ENCODE results near the gene MAPK14. TPM values are rescaled to one million over a fixed set of nuclear protein-coding genes. Genes with fewer than 3 reads are reported as not detected.

MAPK14 gene
- total and polyA plus RNA-seq, 2 donors (not counting 1 experiment from before 2014, with no cell fraction given): 55.9 to 57.8 TPM

DNA sequence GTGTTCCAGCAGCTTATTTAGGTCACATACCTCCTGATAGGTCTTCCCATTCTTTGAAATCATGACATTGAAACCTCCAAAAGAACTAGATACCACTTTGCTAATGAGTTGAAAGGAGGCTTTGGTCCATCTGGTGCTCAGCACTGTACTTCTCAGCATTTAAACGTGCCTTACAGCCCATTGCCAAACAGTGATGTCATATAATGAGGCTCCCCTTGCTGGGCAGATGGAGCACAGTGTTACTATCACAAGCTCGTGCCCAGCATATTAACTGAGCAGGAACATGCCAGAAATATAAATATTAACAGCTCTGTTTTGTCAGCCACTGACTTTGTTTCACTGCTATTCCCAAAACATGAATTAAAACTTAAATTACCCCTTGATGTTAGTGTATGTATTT is 77.2 kb downstream of the MAPK14 start:
- Histone ChIP-seq H3K36me3 (ENCODE audit: control insufficient read depth, insufficient read depth, low read length) (peaks cover 12% of the 10 kb centered on the region), H3K79me2 (ENCODE audit: control insufficient read depth, insufficient read depth, low read length) (no peaks in the 10 kb centered on the region), H3K4me3 (replicated peaks in 1 of 4; ENCODE audit: control extremely low read depth in 1 of 4, insufficient read depth in 1 of 4, low read depth in 3 of 4, low read length in 4 of 4) (no peak overlapping the region), H4K20me1 (ENCODE audit: control insufficient read depth, extremely low read depth, insufficient read depth, low read length) (no peaks in the 10 kb centered on the region), H3K27ac (ENCODE audit: insufficient read depth, low read length) (no peak overlapping the region), H3K4me1 (ENCODE audit: control insufficient read depth, extremely low read depth, insufficient read depth, low read length) (no peaks in the 10 kb centered on the region), H3K4me2 (ENCODE audit: extremely low read depth, insufficient read depth, low read length) (no peak overlapping the region), H3K9ac (ENCODE audit: insufficient read depth, low read length) (no peak overlapping the region), H2AFZ (ENCODE audit: low read length) (no peak overlapping the region), H3K9me3 (ENCODE audit: control insufficient read depth, insufficient read depth, low read depth, low read length) (no peaks in the 10 kb centered on the region), H3K27me3 (ENCODE audit: control insufficient read depth, insufficient read depth, low read length) (no peaks in the 10 kb centered on the region)
- TF ChIP-seq, protein P1, sequence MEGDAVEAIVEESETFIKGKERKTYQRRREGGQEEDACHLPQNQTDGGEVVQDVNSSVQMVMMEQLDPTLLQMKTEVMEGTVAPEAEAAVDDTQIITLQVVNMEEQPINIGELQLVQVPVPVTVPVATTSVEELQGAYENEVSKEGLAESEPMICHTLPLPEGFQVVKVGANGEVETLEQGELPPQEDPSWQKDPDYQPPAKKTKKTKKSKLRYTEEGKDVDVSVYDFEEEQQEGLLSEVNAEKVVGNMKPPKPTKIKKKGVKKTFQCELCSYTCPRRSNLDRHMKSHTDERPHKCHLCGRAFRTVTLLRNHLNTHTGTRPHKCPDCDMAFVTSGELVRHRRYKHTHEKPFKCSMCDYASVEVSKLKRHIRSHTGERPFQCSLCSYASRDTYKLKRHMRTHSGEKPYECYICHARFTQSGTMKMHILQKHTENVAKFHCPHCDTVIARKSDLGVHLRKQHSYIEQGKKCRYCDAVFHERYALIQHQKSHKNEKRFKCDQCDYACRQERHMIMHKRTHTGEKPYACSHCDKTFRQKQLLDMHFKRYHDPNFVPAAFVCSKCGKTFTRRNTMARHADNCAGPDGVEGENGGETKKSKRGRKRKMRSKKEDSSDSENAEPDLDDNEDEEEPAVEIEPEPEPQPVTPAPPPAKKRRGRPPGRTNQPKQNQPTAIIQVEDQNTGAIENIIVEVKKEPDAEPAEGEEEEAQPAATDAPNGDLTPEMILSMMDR (conservative IDR thresholded peaks at IDR 0.05 in 1 of 2, IDR thresholded peaks at IDR 0.05 in 1 of 2; ENCODE audit: low read depth in 1 of 2, low read length in 2 of 2): no peak
- no peak for TF ChIP-seq EZH2 (IDR thresholded peaks at IDR 0.05; ENCODE audit: low read length, missing control alignments)
- DNase-seq (ENCODE audit: low read depth in 2 of 2): peak in 1 of 2 donors; percentile 52

DNA sequence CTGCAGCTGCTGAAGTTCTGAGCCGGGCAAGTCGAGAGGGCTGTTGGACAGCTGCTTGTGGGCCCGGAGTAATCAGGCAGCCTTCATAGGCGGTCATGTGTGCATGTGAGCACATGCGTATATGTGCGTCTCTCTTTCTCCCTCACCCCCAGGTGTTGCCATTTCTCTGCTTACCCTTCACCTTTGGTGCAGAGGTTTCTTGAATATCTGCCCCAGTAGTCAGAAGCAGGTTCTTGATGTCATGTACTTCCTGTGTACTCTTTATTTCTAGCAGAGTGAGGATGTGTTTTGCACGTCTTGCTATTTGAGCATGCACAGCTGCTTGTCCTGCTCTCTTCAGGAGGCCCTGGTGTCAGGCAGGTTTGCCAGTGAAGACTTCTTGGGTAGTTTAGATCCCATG is 81.5 kb downstream of the MAPK14 start:
- DNase-seq (ENCODE audit: low read depth in 2 of 2): no peak
- H4K20me1 ChIP-seq (ENCODE audit: control insufficient read depth, extremely low read depth, insufficient read depth, low read length): no peaks in the 10 kb centered on the region
- H3K9ac ChIP-seq (ENCODE audit: insufficient read depth, low read length): no peak overlapping the region
- TF ChIP-seq, protein P1 (conservative IDR thresholded peaks at IDR 0.05 in 1 of 2, IDR thresholded peaks at IDR 0.05 in 1 of 2; ENCODE audit: low read depth in 1 of 2, low read length in 2 of 2): no peak
- TF ChIP-seq EZH2 (IDR thresholded peaks at IDR 0.05; ENCODE audit: low read length, missing control alignments): no peak
- H3K36me3 ChIP-seq (ENCODE audit: control insufficient read depth, insufficient read depth, low read length): peaks cover 14% of the 10 kb centered on the region
- no peaks in the 10 kb centered on the region for H3K79me2 ChIP-seq (ENCODE audit: control insufficient read depth, insufficient read depth, low read length)
- no peaks in the 10 kb centered on the region for H3K27me3 ChIP-seq (ENCODE audit: control insufficient read depth, insufficient read depth, low read length)
- H2AFZ ChIP-seq (ENCODE audit: low read length): no peak overlapping the region
- H3K9me3 ChIP-seq (ENCODE audit: control insufficient read depth, insufficient read depth, low read depth, low read length): no peaks in the 10 kb centered on the region
- H3K4me1 ChIP-seq (ENCODE audit: control insufficient read depth, extremely low read depth, insufficient read depth, low read length): no peaks in the 10 kb centered on the region
- H3K27ac ChIP-seq (ENCODE audit: insufficient read depth, low read length): no peak overlapping the region
- H3K4me3 ChIP-seq (replicated peaks in 1 of 4; ENCODE audit: control extremely low read depth in 1 of 4, insufficient read depth in 1 of 4, low read depth in 3 of 4, low read length in 4 of 4): no peak overlapping the region
- no peak overlapping the region for H3K4me2 ChIP-seq (ENCODE audit: extremely low read depth, insufficient read depth, low read length)

DNA sequence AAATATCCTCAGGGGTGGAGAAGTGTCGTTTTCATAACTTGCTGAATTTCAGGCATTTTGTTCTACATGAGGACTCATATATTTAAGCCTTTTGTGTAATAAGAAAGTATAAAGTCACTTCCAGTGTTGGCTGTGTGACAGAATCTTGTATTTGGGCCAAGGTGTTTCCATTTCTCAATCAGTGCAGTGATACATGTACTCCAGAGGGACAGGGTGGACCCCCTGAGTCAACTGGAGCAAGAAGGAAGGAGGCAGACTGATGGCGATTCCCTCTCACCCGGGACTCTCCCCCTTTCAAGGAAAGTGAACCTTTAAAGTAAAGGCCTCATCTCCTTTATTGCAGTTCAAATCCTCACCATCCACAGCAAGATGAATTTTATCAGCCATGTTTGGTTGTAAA is 82.4 kb downstream of the MAPK14 start:
- H3K79me2 ChIP-seq (ENCODE audit: control insufficient read depth, insufficient read depth, low read length): no peaks in the 10 kb centered on the region
- H3K27ac ChIP-seq (ENCODE audit: insufficient read depth, low read length): no peak overlapping the region
- DNase-seq (ENCODE audit: low read depth in 2 of 2): no peak
- H3K27me3 ChIP-seq (ENCODE audit: control insufficient read depth, insufficient read depth, low read length): no peaks in the 10 kb centered on the region
- peaks cover 14% of the 10 kb centered on the region for H3K36me3 ChIP-seq (ENCODE audit: control insufficient read depth, insufficient read depth, low read length)
- no peaks in the 10 kb centered on the region for H3K4me1 ChIP-seq (ENCODE audit: control insufficient read depth, extremely low read depth, insufficient read depth, low read length)
- no peaks in the 10 kb centered on the region for H4K20me1 ChIP-seq (ENCODE audit: control insufficient read depth, extremely low read depth, insufficient read depth, low read length)
- TF ChIP-seq EZH2 (IDR thresholded peaks at IDR 0.05; ENCODE audit: low read length, missing control alignments): no peak
- TF ChIP-seq, protein P1 (conservative IDR thresholded peaks at IDR 0.05 in 1 of 2, IDR thresholded peaks at IDR 0.05 in 1 of 2; ENCODE audit: low read depth in 1 of 2, low read length in 2 of 2): no peak
- H3K4me2 ChIP-seq (ENCODE audit: extremely low read depth, insufficient read depth, low read length): no peak overlapping the region
- H3K9me3 ChIP-seq (ENCODE audit: control insufficient read depth, insufficient read depth, low read depth, low read length): no peaks in the 10 kb centered on the region
- H3K4me3 ChIP-seq (replicated peaks in 1 of 4; ENCODE audit: control extremely low read depth in 1 of 4, insufficient read depth in 1 of 4, low read depth in 3 of 4, low read length in 4 of 4): no peak overlapping the region
- H3K9ac ChIP-seq (ENCODE audit: insufficient read depth, low read length): no peak overlapping the region
- no peak overlapping the region for H2AFZ ChIP-seq (ENCODE audit: low read length)

Data from fibroblast of lung (primary cell).